Measurements from ENCODE around the gene CA9. TPM values are rescaled to one million over a fixed set of nuclear protein-coding genes. Genes with fewer than 3 reads are reported as not detected.
A peak's percentile ranks its signal among the peaks of the same experiment; 100 is the strongest.

The CA9 gene
- total and polyA plus RNA-seq, 9 of the 15 experiments (the other 6 are each of a cell fraction or from before 2014, with no cell fraction given): 0.15 to 10.6 (median 0.60) TPM; not detected in 4

- no peak for TF ChIP-seq ZNF699 (CRISPR knock-in tag; IDR thresholded peaks at IDR 0.05; ENCODE audit: insufficient replicate concordance)
- TF ChIP-seq ARID3B (CRISPR knock-in tag; IDR thresholded peaks at IDR 0.05; ENCODE audit: borderline replicate concordance): no peak
- TF ChIP-seq ID3 (CRISPR knock-in tag; IDR thresholded peaks at IDR 0.05): no peak
- no peak for TF ChIP-seq ID3 (tag; IDR thresholded peaks at IDR 0.05)
- TF ChIP-seq SRSF7 (optimal IDR thresholded peaks at IDR 0.05; ENCODE audit: low read depth, low read length): no peak
- TF ChIP-seq XRCC5 (IDR thresholded peaks at IDR 0.05; ENCODE audit: low read depth, low read length): no peak
- TF ChIP-seq DLX4 (CRISPR knock-in tag; IDR thresholded peaks at IDR 0.05): no peak
- peak; percentile 35; the same call in 1 of the 2 replicates for TF ChIP-seq ETV1 (tag; conservative IDR thresholded peaks at IDR 0.05; ENCODE audit: low read depth)
- TF ChIP-seq MAZ (CRISPR knock-in tag; conservative IDR thresholded peaks at IDR 0.05 in 1 of 2, IDR thresholded peaks at IDR 0.05 in 1 of 2): no peak; a peak in 1 of 4 replicates
- no peak for TF ChIP-seq KLF1 (tag; IDR thresholded peaks at IDR 0.05)
- TF ChIP-seq HNRNPLL (IDR thresholded peaks at IDR 0.05; ENCODE audit: low read depth, low read length, poor library complexity, severe bottlenecking): no peak
- no peak for TF ChIP-seq ADNP (tag; IDR thresholded peaks at IDR 0.05)
- no peak for TF ChIP-seq E2F6 (IDR thresholded peaks at IDR 0.05; ENCODE audit: borderline replicate concordance in 1 of 2, extremely low read depth in 1 of 2, insufficient read depth in 1 of 2, insufficient read length in 1 of 2, low read depth in 1 of 2, low read length in 1 of 2, poor library complexity in 1 of 2, severe bottlenecking in 1 of 2)
- peak; percentile 91 for TF ChIP-seq SPI1 (IDR thresholded peaks at IDR 0.05; ENCODE audit: borderline replicate concordance, low read depth, low read length)
- TF ChIP-seq U2AF1 (optimal IDR thresholded peaks at IDR 0.05; ENCODE audit: low read depth, low read length): no peak
- peak; percentile 52; the same call in 1 of the 2 replicates for TF ChIP-seq CTBP1 (IDR thresholded peaks at IDR 0.05; ENCODE audit: borderline replicate concordance)
- TF ChIP-seq ZNF24 (IDR thresholded peaks at IDR 0.05): no peak
- TF ChIP-seq PML (IDR thresholded peaks at IDR 0.05; ENCODE audit: low read length): no peak
These were observed 56.2 kb downstream of the CA9 start (continued) for GRCh38 chr9:35729700-35730485.

All from K562 (cell line).